Vagina (tissue), 2 donors: ENCODE data around the gene SIDT2.
"Not testable (repeated sequence)": the region's sequence is repeated elsewhere in the genome, so short reads cannot be mapped to it uniquely, and the experiment has no call there.

Source experiments
- POLR2A ChIP-seq, 2 donors: fragments of 450-650 bp; IDR thresholded peaks; one replicate each; pipeline ENCODE4 v1.6.1; 2017; ENCODE audit warnings: antibody characterized with exemption in 2 of 2, mild to moderate bottlenecking in 2 of 2, moderate library complexity in 2 of 2
- POLR2AphosphoS5 ChIP-seq, 2 donors: sonication (generic); formaldehyde crosslinking; IDR thresholded peaks; one replicate each; pipeline ENCODE4 v1.9.0; 2017; ENCODE audit warnings: antibody characterized with exemption in 2 of 2, mild to moderate bottlenecking in 2 of 2, low read depth in 1 of 2; ENCODE audit not compliant: insufficient read depth in 1 of 2
- TF ChIP-seq, protein P1 (sequence below), 3 experiments: fragments of 450-650 bp in 2 of 3; fragments of 200-600 bp in 1 of 3; sonication (generic) in 1 of 3; IDR thresholded peaks; one replicate each; pipeline ENCODE4 v1.5.1; 2017 to 2019; ENCODE audit warnings: antibody characterized with exemption in 3 of 3, mild to moderate bottlenecking in 2 of 3, moderate library complexity in 2 of 3

DNA sequence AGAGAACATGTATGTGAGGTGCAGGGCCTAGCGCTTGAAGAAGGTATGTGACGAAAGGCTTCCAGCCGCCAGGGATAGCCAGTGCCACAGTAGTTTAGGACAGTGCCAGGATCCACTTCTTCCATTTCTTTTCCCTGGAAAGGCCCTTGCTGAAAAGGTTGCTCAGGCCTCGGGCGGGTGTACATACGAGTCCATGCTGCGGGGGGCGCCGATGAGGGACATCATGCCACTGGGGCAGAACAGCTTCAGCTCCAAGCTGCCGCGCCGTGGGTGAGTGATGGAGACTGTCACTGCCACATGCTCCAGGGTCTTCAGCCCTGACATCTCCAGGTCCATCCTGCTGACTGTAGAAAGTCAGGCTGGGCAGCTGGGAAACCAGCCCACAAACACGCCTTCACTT, 30.2 kb downstream of the SIDT2 start:
- not testable (repeated sequence) for TF ChIP-seq POLR2A (IDR thresholded peaks at IDR 0.05); POLR2AphosphoS5 (IDR thresholded peaks at IDR 0.05; ENCODE audit: insufficient read depth in 1 of 2, low read depth in 1 of 2)
- TF ChIP-seq, protein P1, sequence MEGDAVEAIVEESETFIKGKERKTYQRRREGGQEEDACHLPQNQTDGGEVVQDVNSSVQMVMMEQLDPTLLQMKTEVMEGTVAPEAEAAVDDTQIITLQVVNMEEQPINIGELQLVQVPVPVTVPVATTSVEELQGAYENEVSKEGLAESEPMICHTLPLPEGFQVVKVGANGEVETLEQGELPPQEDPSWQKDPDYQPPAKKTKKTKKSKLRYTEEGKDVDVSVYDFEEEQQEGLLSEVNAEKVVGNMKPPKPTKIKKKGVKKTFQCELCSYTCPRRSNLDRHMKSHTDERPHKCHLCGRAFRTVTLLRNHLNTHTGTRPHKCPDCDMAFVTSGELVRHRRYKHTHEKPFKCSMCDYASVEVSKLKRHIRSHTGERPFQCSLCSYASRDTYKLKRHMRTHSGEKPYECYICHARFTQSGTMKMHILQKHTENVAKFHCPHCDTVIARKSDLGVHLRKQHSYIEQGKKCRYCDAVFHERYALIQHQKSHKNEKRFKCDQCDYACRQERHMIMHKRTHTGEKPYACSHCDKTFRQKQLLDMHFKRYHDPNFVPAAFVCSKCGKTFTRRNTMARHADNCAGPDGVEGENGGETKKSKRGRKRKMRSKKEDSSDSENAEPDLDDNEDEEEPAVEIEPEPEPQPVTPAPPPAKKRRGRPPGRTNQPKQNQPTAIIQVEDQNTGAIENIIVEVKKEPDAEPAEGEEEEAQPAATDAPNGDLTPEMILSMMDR (IDR thresholded peaks at IDR 0.05) = not testable (repeated sequence)
